HEK293 (cell line): ENCODE data around the gene TMEM273.

Experiments
- CTCF ChIA-PET: fragments of 350-600 bp; formaldehyde crosslinking; extraction: SDS; loops from one replicate; lab custom pipeline; 2021; ENCODE audit warnings: antibody characterized with exemption; lab: Yijun Ruan, JAX
- POLR2A ChIA-PET: fragments of 300-600 bp; formaldehyde crosslinking; extraction: SDS; loops from one replicate; lab custom pipeline; 2020; ENCODE audit warnings: antibody characterized with exemption, inconsistent platforms; lab: Yijun Ruan, JAX
- H3K27ac ChIP-seq: fragments of 200-500 bp; sonication (Bioruptor generic); 2 replicates; pipeline ENCODE4 v1.5.1; 2014; ENCODE audit warnings: low read depth, low read length, control low read depth, inconsistent platforms; ENCODE audit errors: extremely low read depth
- H3K36me3 ChIP-seq, 2 experiments: fragments of 200-500 bp in 1 of 2; sonication (Bioruptor generic) in 1 of 2; 1 replicate in 1 of 2; 2 replicates in 1 of 2; pipeline ENCODE4 v1.5.1; 2014 to 2017; ENCODE audit warnings: inconsistent platforms in 2 of 2, low read length in 2 of 2; ENCODE audit not compliant: control insufficient read depth in 2 of 2, insufficient read depth in 1 of 2
- H3K4me1 ChIP-seq: fragments of 200-500 bp; sonication (Bioruptor generic); 2 replicates; pipeline ENCODE4 v1.5.1; 2014; ENCODE audit warnings: mild to moderate bottlenecking, low read length, inconsistent platforms; ENCODE audit not compliant: control insufficient read depth, insufficient read depth
- H3K4me3 ChIP-seq: 2 replicates; pipeline ENCODE4 v1.5.1; 2011; ENCODE audit warnings: low read depth, mild to moderate bottlenecking, control low read depth, low read length, moderate library complexity
- H3K9me3 ChIP-seq: fragments of 200-500 bp; sonication (Bioruptor generic); 2 replicates; pipeline ENCODE4 v1.5.1; 2014; ENCODE audit warnings: low read depth, low read length, inconsistent platforms; ENCODE audit not compliant: control insufficient read depth, insufficient read depth
- HOXD13 ChIP-seq: sonication (generic); formaldehyde crosslinking; IDR thresholded peaks from 2 replicates; pipeline ENCODE4 v1.8.0; 2022; ENCODE audit warnings: missing genetic modification reagents, borderline replicate concordance
- KLF8 ChIP-seq: fragments of 450-650 bp; formaldehyde crosslinking; IDR thresholded peaks from 2 replicates; pipeline ENCODE4 v1.5.1; 2016; ENCODE audit warnings: missing biosample characterization, missing genetic modification characterization
- PRDM1 ChIP-seq: fragments of 450-650 bp; formaldehyde crosslinking; IDR thresholded peaks from 2 replicates; pipeline ENCODE4; 2016; ENCODE audit warnings: missing biosample characterization, missing genetic modification characterization
- PRDM6 ChIP-seq: fragments of 450-650 bp; formaldehyde crosslinking; IDR thresholded peaks from 2 replicates; pipeline ENCODE4 v1.5.1; 2017; ENCODE audit warnings: missing biosample characterization, missing genetic modification characterization
- REPIN1 ChIP-seq: fragments of 450-650 bp; formaldehyde crosslinking; IDR thresholded peaks from 2 replicates; pipeline ENCODE4 v1.5.1; 2017; ENCODE audit warnings: missing biosample characterization, missing genetic modification characterization, low read depth
- SALL2 ChIP-seq: fragments of 450-650 bp; formaldehyde crosslinking; IDR thresholded peaks from 2 replicates; pipeline ENCODE4 v1.5.0; 2017; ENCODE audit warnings: missing biosample characterization, mild to moderate bottlenecking, missing genetic modification characterization, borderline replicate concordance
- TSHZ1 ChIP-seq: fragments of 450-650 bp; formaldehyde crosslinking; IDR thresholded peaks from 2 replicates; pipeline ENCODE4 v1.5.1; 2016; ENCODE audit warnings: missing biosample characterization, missing genetic modification characterization, borderline replicate concordance
- ZNF26 ChIP-seq: fragments of 450-650 bp; formaldehyde crosslinking; IDR thresholded peaks from 2 replicates; pipeline ENCODE4 v1.5.1; 2016; ENCODE audit warnings: missing biosample characterization, missing genetic modification characterization
- ZNF335 ChIP-seq: fragments of 450-650 bp; formaldehyde crosslinking; conservative IDR thresholded peaks from 2 replicates; pipeline ENCODE4 v1.5.1; 2016; ENCODE audit warnings: missing biosample characterization, missing genetic modification characterization
- ZNF341 ChIP-seq: fragments of 450-650 bp; formaldehyde crosslinking; IDR thresholded peaks from 2 replicates; pipeline ENCODE4; 2016; ENCODE audit warnings: low read depth, missing biosample characterization, missing genetic modification characterization
- ZNF416 ChIP-seq: fragments of 450-650 bp; formaldehyde crosslinking; IDR thresholded peaks from 2 replicates; pipeline ENCODE4 v1.5.1; 2016; ENCODE audit warnings: missing biosample characterization, missing genetic modification characterization
- ZNF600 ChIP-seq: fragments of 450-650 bp; formaldehyde crosslinking; IDR thresholded peaks from 2 replicates; pipeline ENCODE4 v1.5.1; 2016; ENCODE audit warnings: missing biosample characterization, missing genetic modification characterization
- ZNF626 ChIP-seq: fragments of 450-650 bp; sonication (Bioruptor Pico); formaldehyde crosslinking; IDR thresholded peaks from 2 replicates; pipeline ENCODE4 v1.5.1; 2018; ENCODE audit warnings: missing biosample characterization, missing genetic modification characterization, inconsistent platforms
- ZSCAN23 ChIP-seq: fragments of 450-650 bp; formaldehyde crosslinking; IDR thresholded peaks from 2 replicates; pipeline ENCODE4 v1.5.1; 2016; ENCODE audit warnings: missing biosample characterization, missing genetic modification characterization
- ZXDB ChIP-seq: fragments of 450-650 bp; formaldehyde crosslinking; IDR thresholded peaks from 2 replicates; pipeline ENCODE4 v1.5.1; 2016; ENCODE audit warnings: missing biosample characterization, missing genetic modification characterization
- TF ChIP-seq, protein P1 (sequence below): fragments of 450-650 bp; formaldehyde crosslinking; IDR thresholded peaks from 2 replicates; pipeline ENCODE4 v1.5.1; 2016; ENCODE audit warnings: missing biosample characterization, missing genetic modification characterization
- TF ChIP-seq, protein P2 (sequence below): fragments of 450-650 bp; formaldehyde crosslinking; IDR thresholded peaks from 2 replicates; pipeline ENCODE4 v1.5.1; 2016; ENCODE audit warnings: missing biosample characterization, missing genetic modification characterization
- TF ChIP-seq, protein P3 (sequence below): fragments of 450-650 bp; formaldehyde crosslinking; IDR thresholded peaks from 2 replicates; pipeline ENCODE4 v1.5.1; 2017; ENCODE audit warnings: missing biosample characterization, missing genetic modification characterization
- TF ChIP-seq, protein P4 (sequence below): fragments of 450-650 bp; formaldehyde crosslinking; IDR thresholded peaks from 2 replicates; pipeline ENCODE4 v1.5.1; 2017; ENCODE audit warnings: missing biosample characterization, mild to moderate bottlenecking, missing genetic modification characterization, moderate library complexity

TMEM273 gene

GRCh38 chr10:49172777-49173132 is 15.4 kb downstream of the TMEM273 start:
- Histone ChIP-seq H3K36me3 (no peaks in the 10 kb centered on the region), H3K9me3 (no peaks in the 10 kb centered on the region), H3K27ac (no peak overlapping the region), H3K4me1 (no peaks in the 10 kb centered on the region), H3K4me3 (no peak overlapping the region)
- no peak for TF ChIP-seq TSHZ1 (tag by site-specific recombination)
- TF ChIP-seq ZSCAN23 (tag by site-specific recombination), result no peak
- no peak for TF ChIP-seq PRDM1 (tag by site-specific recombination)
- TF ChIP-seq, protein P1, sequence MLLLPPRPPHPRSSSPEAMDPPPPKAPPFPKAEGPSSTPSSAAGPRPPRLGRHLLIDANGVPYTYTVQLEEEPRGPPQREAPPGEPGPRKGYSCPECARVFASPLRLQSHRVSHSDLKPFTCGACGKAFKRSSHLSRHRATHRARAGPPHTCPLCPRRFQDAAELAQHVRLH (tag by site-specific recombination), result no peak
- TF ChIP-seq, protein P2, sequence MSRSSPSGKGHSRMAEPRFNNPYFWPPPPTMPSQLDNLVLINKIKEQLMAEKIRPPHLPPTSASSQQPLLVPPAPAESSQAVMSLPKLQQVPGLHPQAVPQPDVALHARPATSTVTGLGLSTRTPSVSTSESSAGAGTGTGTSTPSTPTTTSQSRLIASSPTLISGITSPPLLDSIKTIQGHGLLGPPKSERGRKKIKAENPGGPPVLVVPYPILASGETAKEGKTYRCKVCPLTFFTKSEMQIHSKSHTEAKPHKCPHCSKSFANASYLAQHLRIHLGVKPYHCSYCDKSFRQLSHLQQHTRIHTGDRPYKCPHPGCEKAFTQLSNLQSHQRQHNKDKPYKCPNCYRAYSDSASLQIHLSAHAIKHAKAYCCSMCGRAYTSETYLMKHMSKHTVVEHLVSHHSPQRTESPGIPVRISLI (tag by site-specific recombination), result no peak
- no peak for TF ChIP-seq KLF8 (tag by site-specific recombination)
- no peak for TF ChIP-seq SALL2 (tag by site-specific recombination)
- no peak for TF ChIP-seq ZXDB (tag by site-specific recombination)
- no peak for TF ChIP-seq ZNF600 (tag by site-specific recombination)
- TF ChIP-seq ZNF26 (tag by site-specific recombination), result no peak
- TF ChIP-seq ZNF341 (tag by site-specific recombination), result no peak
- no peak for TF ChIP-seq HOXD13 (CRISPR knock-in tag)
- TF ChIP-seq ZNF416 (tag by site-specific recombination), result no peak
- no peak for TF ChIP-seq PRDM6 (tag by site-specific recombination)
- TF ChIP-seq, protein P3, sequence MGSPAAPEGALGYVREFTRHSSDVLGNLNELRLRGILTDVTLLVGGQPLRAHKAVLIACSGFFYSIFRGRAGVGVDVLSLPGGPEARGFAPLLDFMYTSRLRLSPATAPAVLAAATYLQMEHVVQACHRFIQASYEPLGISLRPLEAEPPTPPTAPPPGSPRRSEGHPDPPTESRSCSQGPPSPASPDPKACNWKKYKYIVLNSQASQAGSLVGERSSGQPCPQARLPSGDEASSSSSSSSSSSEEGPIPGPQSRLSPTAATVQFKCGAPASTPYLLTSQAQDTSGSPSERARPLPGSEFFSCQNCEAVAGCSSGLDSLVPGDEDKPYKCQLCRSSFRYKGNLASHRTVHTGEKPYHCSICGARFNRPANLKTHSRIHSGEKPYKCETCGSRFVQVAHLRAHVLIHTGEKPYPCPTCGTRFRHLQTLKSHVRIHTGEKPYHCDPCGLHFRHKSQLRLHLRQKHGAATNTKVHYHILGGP, result no peak
- TF ChIP-seq REPIN1, result no peak
- no peak for TF ChIP-seq ZNF626 (tag by site-specific recombination)
- no peak for TF ChIP-seq ZNF335 (tag by site-specific recombination)
- TF ChIP-seq, protein P4, sequence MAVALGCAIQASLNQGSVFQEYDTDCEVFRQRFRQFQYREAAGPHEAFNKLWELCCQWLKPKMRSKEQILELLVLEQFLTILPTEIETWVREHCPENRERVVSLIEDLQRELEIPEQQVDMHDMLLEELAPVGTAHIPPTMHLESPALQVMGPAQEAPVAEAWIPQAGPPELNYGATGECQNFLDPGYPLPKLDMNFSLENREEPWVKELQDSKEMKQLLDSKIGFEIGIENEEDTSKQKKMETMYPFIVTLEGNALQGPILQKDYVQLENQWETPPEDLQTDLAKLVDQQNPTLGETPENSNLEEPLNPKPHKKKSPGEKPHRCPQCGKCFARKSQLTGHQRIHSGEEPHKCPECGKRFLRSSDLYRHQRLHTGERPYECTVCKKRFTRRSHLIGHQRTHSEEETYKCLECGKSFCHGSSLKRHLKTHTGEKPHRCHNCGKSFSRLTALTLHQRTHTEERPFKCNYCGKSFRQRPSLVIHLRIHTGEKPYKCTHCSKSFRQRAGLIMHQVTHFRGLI (tag by site-specific recombination), result no peak
- ChIA-PET CTCF (interaction anchor here (0.7 kb wide), 1 partner anchor 18 kb away, joined by 3 read pairs; no protein-coding TSS in a partner anchor), POLR2A (no interaction called here)
